ENCODE measurements around the gene SHROOM4.

The SHROOM4 gene

GRCh38 chrX:50697691-50698090, 116.3 kb downstream of the SHROOM4 start:
- DNase-seq (ENCODE audit: low spot score) = no peak

DNA sequence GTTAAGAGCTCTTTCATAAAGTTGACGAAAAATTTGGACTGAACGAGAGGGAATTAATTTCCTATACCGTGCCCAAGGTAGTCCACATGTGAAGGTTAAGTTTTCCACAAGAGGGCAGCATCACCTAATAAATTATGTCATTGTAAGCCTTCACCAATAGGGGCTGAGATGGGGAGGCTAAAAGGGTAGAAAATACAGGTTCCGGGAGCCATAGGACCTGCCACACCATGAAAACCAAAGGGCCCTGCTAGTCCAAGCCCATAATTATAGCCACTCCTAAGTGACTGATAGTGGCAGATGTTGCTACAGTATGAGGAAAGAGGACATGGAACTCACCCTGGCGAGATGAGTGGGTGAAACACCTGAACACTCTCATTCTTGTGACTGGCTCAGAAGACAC, 122.2 kb downstream of the SHROOM4 start:
- H3K4me3 ChIP-seq = no peak overlapping the region
- no peak for DNase-seq (ENCODE audit: low spot score)
- no peak overlapping the region for H3K27ac ChIP-seq
- TF ChIP-seq, protein P1, sequence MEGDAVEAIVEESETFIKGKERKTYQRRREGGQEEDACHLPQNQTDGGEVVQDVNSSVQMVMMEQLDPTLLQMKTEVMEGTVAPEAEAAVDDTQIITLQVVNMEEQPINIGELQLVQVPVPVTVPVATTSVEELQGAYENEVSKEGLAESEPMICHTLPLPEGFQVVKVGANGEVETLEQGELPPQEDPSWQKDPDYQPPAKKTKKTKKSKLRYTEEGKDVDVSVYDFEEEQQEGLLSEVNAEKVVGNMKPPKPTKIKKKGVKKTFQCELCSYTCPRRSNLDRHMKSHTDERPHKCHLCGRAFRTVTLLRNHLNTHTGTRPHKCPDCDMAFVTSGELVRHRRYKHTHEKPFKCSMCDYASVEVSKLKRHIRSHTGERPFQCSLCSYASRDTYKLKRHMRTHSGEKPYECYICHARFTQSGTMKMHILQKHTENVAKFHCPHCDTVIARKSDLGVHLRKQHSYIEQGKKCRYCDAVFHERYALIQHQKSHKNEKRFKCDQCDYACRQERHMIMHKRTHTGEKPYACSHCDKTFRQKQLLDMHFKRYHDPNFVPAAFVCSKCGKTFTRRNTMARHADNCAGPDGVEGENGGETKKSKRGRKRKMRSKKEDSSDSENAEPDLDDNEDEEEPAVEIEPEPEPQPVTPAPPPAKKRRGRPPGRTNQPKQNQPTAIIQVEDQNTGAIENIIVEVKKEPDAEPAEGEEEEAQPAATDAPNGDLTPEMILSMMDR (IDR thresholded peaks at IDR 0.05) = peak; percentile 43

More at GRCh38 chrX:50697691-50698090, 116.3 kb downstream of the SHROOM4 start:
- H3K4me3 ChIP-seq = no peak overlapping the region
- TF ChIP-seq, protein P1 (IDR thresholded peaks at IDR 0.05) = no peak
- peak overlapping the region in 1 of 2 donors; percentile 38 for H3K27ac ChIP-seq

GRCh38 chrX:50684871-50685270, 129.1 kb downstream of the SHROOM4 start:
- TF ChIP-seq, protein P1 (IDR thresholded peaks at IDR 0.05) = no peak
- DNase-seq (ENCODE audit: low spot score) = no peak
- H3K4me3 ChIP-seq = no peak overlapping the region
- H3K27ac ChIP-seq = no peak overlapping the region

DNA sequence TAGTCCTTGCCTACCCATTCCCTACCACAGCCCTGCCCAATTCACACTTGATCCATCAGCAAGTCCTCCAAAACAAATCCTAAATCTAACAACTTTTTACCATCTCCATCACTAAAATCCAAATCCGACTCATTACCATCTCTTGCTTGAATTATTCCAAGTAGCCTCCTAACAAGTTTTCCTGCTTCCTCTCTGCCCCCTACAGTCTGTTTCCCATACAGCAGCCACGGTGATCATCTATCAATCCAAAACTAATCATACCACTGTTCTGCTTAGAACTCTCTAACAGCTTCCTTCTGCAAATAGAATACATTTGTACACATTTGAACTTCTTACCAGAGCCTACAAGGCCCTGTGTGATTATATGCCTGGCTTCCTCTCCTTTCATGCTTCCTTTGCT, 133.0 kb downstream of the SHROOM4 start:
- TF ChIP-seq, protein P1 (IDR thresholded peaks at IDR 0.05) = no peak
- Histone ChIP-seq H3K4me3 (no peak overlapping the region), H3K27ac (no peak overlapping the region)
- no peak for DNase-seq (ENCODE audit: low spot score)

GRCh38 chrX:50677789-50678188, 136.2 kb downstream of the SHROOM4 start:
- TF ChIP-seq, protein P1 (IDR thresholded peaks at IDR 0.05) = no peak
- Histone ChIP-seq H3K4me3 (no peak overlapping the region), H3K27ac (no peak overlapping the region)
- DNase-seq (ENCODE audit: low spot score) = no peak

GRCh38 chrX:50671661-50672060, 142.3 kb downstream of the SHROOM4 start:
- TF ChIP-seq, protein P1 (IDR thresholded peaks at IDR 0.05) = no peak
- H3K4me3 ChIP-seq = no peak overlapping the region
- H3K27ac ChIP-seq = no peak overlapping the region
- DNase-seq (ENCODE audit: low spot score) = no peak

DNA sequence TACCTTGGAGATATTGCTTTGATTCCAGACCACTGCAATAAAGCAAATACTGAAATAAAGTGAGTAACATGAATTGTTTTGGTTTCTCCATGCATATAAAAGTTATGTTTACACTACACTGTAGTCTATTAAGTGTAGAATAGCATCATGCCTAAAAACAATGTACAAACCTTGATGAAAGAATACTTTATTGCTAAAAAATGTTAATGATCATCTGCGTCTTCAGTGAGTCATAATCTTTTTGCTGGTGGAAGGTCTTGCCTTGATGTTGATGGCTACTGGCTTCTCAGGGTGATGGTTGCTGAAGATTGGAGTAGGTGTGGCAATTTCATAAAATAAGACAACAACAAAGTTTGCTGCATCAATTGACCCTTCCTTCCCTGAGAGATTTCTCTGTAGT, 145.1 kb downstream of the SHROOM4 start:
- DNase-seq (ENCODE audit: low spot score) = no peak

More for the DNA sequence above, 145.1 kb downstream of the SHROOM4 start:
- H3K4me3 ChIP-seq = no peak overlapping the region
- no peak overlapping the region for H3K27ac ChIP-seq
- TF ChIP-seq, protein P1 (IDR thresholded peaks at IDR 0.05) = no peak

Measured in coronary artery (tissue), 2 donors.